Measurements from ENCODE around the gene FNBP1.
"Not testable (repeated sequence)": the region's sequence is repeated elsewhere in the genome, so short reads cannot be mapped to it uniquely, and the experiment has no call there.

The FNBP1 gene

GRCh38 chr9:130020618-130021017 lies 22.4 kb downstream of the FNBP1 start:
- FAIRE-seq = no peak

- FAIRE-seq = no peak
Measured at GRCh38 chr9:130018265-130018664, 24.7 kb downstream of the FNBP1 start.

GRCh38 chr9:130017510-130017909 lies 25.5 kb downstream of the FNBP1 start:
- FAIRE-seq = not testable (repeated sequence)

DNA sequence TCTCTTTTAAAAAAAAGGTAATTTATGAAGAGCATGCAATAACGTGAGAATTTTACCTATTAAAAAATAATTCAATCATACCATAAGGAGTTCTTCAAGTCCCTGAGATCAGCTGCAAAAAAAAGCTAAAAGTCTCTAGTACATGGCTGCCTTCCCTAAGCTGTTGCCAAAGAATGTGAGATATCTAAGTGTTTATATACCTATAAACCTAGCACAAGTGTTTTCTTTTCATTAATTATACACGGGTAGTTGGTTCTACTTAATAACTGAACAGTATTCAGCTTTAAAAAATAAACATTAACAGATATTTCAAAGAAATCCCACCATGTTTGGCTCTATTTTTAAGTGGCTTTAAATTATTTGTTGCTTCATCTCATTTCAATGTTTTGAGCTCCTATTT lies 25.9 kb downstream of the FNBP1 start:
- FAIRE-seq = no peak

DNA sequence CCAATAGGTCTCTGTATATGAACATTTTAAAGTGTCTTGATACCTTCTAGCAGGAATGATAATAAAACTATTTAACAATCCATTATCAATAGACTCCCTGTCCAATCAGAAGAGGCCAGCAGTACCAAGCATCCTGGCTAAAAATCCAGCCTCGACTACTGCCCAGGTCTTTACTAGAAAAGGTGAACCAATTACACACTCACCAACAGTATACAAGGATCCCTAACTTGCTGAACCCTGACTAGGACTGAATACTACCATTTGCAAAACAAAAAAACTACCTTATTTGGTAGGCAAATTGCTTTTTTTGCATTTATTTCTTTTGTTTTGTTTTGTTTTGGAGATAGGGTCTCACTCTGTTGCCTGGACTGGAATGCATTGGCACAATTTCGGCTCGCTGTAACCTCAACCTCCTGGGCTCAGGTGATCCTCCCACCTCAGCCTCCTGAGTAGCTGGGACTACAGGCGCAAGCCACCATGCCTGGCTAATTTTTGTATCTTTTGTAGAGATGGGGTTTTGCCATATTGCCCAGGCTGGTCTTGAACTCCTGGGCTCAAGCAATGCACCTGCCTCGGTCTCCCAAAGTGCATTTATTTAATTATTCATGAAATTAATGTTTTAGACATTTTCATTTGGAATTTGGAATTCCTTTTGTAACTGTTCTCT lies 27.5 kb downstream of the FNBP1 start:
- FAIRE-seq = no peak

DNA sequence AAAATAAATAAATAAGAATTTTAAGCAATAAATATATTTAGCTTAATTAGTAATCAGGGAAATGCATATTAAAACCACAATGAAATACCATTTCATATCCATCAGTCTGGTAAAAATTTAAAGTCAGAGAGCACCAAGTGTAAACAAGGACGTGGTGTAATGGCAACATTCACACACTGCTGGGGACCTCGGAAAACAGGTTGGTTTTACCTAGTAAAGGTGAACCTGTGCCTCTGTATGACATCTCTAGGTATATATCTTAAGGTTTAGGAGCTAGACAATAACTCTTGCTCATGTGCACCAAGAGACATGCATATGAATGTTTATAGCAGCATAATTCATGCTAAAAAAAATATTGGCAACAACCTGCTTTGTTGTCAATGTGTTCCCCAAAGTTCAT lies 29.7 kb downstream of the FNBP1 start:
- no peak for FAIRE-seq

GRCh38 chr9:130010151-130010988 lies 32.6 kb downstream of the FNBP1 start:
- FAIRE-seq = no peak

DNA sequence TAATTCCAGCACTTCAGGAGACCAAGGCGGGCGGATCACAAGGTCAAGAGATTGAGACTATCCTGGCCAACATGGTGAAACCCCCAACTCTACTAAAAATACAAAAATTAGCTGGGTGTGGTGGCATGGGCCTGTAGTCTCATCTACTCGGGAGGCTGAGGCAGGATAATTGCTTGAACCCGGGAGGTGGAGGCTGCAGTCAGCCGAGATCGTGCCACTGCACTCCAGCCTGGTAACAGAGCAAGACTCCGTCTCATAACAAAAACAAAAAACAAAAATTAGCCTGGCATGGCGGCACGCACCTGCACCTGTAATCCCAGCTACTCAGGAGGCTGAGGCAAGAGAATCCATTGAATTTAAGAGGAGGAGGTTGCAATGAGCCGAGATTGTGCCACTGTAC lies 33.4 kb downstream of the FNBP1 start:
- not testable (repeated sequence) for FAIRE-seq

GRCh38 chr9:130008538-130008937 lies 34.5 kb downstream of the FNBP1 start:
- FAIRE-seq = no peak

DNA sequence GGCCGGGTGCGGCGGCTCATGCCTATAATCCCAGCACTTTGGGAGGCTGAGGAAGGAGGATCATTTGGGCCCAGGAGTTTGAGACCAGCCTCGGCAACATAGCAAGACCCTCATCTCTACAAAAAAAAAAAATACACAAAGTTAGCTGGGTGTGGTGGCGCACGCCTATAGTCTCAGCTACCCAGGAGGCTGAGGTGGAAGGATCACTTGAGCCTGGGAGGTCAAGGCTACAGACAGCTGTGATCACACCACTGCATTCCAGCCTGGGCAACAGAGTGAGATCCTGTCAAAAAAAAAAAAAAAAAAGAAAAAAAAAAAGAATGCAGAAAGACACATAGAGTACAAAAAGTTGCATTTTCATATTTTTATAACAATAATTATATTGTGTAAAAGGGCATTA lies 36.0 kb downstream of the FNBP1 start:
- not testable (repeated sequence) for FAIRE-seq

GRCh38 chr9:130003943-130004552 lies 38.9 kb downstream of the FNBP1 start:
- no peak for FAIRE-seq

DNA sequence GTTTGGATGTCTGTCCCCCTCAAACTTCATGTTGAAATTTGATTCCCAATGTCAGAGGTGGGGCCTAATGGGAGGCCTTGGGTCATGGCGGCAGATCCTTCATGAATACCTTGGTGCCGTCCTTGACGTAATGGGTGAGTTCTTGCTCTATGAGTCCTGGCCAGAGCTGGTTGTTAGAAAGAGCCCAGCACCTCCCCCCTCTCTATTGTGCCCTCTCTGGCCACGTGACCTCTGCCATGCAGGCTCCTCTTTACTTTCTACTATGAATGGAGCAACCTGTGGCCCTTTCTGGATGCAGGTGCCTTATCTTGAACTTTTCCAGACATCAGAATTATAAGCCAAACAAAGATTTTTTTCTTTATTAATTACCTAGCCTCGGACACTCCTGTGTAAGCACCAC lies 40.7 kb downstream of the FNBP1 start:
- no peak for FAIRE-seq

GRCh38 chr9:130001190-130001589 lies 41.8 kb downstream of the FNBP1 start:
- no peak for FAIRE-seq

DNA sequence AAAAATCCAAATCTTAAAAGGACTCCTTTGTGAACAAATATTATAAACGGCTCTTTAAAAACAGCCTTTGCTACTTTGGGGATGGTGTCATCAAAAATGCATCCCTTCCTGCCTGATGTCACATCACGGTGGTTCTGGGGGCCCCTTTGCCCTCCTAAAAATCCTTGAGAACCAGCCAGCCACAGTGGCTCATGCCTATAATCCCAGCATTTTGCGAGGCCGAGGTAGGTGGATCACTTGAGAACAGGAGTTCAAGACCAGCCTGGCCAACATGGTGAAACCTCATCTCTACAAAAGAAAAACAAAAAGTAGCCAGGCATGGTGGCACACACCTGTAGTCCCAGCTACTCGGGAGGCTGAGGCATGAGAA lies 43.9 kb downstream of the FNBP1 start:
- no peak for FAIRE-seq

- no peak for FAIRE-seq
Measured at GRCh38 chr9:129998491-129999140, 44.4 kb downstream of the FNBP1 start.

DNA sequence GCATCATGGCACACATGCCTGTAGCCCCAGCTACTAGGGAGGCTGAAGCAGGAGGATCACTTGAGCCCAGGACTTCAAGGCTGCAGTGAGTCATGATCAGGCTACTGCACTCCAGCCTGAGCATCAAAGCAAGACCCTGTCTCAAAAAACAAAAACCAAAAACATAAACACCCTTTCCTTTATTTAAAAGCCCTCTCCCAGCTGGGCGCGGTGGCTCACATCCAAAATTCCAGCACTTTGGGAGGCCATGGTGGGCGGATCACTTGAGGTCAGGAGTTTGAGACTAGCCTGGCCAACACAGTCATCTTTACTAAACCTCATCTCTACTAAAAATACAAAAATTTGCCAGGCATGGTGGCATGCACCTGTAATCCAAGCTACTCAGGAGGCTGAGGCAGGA lies 45.3 kb downstream of the FNBP1 start:
- not testable (repeated sequence) for FAIRE-seq

DNA sequence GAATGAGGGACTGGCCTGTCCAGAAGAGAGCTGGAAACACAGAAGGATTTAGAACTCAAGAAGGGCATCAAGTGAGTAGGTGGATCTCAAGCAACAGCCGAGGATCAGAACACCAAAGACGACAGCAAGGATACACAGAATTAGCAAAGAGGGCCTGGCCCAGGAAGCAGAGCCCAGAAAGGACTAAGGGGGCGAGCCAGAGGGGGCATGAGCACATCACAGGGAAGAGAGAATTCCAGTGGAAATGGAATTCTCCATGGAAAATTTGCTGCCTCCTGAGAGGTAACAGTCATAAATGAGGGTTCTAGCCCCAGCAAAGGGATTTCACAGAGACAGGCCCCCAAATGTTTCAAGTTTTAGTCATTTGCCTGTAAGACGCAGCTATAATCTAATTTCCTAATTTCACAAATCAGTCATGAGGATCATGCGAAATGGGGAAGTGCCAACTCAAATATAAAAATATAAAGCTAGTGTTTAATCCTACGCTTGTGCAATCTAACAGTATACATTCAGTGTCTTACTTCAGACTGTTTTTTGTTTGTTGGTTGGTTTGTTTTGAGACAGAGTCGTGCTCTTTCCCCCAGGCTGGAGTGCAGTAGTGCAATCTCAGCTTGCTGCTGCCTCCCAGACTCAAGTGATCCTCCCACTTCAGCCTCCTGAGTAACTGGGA lies 46.7 kb downstream of the FNBP1 start:
- no peak for FAIRE-seq

- FAIRE-seq = no peak
Measured at GRCh38 chr9:129995409-129996160, 47.4 kb downstream of the FNBP1 start.

- no peak for FAIRE-seq
Measured at GRCh38 chr9:129994882-129995281, 48.1 kb downstream of the FNBP1 start.

DNA sequence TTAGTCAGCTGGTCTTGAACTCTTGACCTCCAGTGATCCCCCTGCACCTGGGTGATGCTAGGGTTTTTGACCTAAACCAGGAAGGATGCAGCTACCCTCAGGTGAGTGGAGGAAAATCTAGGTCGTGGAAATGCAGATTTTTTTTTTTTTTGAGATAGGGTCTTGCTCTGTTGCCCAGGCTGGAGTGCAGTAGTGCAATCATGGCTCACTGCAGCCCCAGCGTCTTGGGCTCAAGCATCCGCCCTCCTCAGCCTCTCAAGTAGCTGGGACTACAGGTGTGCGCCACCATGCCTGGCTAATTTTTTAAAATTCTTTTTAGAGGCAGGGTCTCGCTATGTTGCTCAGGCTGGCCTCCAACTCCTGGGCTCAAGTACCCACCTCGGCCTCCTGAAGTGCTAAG lies 51.9 kb downstream of the FNBP1 start:
- not testable (repeated sequence) for FAIRE-seq

DNA sequence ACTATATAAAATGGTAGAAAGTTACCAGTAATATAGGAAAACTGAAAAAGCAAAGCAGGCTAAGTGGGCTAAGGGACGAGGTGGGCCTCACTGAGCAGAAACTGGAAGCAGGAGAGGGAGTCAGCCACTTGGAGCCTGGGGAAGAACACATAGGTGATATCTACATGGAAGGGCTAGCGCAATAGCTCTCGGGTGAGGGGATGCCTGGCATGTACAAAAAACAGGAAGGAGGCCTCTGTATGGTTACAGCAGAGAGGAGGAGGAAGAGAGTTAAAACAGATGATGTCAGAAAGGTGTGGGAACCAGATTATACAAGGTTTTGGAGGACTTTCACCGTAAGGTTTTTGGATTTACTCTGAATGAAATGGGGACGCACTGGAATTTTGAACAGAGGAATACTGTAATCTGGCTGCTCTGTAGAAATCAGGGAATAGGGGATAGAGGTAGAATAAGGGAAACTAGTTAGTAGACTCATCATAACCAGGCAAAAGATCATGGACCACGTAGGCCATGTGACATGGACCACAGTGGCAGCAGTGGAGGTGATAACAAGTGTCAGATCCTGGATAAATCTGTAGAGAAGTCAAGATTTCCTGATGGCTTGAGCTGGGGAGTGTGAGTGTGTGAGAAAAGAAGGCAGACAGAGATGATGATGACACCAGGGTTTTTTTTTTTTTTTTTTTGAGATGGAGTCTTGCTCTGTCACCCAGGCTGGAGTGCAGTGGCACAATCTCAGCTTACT lies 52.5 kb downstream of the FNBP1 start:
- FAIRE-seq = no peak

All from A204.1 (cell line).